Liver (tissue), 9 donors: ENCODE results near the gene COPZ1. TPM values are rescaled to one million over a fixed set of nuclear protein-coding genes. Genes with fewer than 3 reads are reported as not detected.

Experiments
- DNase-seq: peaks from one replicate; pipeline ENCODE4 v3.0.0-alpha.2; 2017; ENCODE audit warnings: low spot score
- H3K27ac ChIP-seq, 2 donors: one replicate each; pipeline ENCODE4 v1.7.0; 2013; ENCODE audit warnings: inconsistent platforms in 2 of 2, low read length in 2 of 2, control low read depth in 1 of 2, low read depth in 1 of 2, mild to moderate bottlenecking in 1 of 2
- H3K27me3 ChIP-seq, 4 donors: one replicate each; pipeline versions ENCODE4 v1.6.1 to v1.7.0; 2013; ENCODE audit warnings: low read length in 3 of 4, inconsistent platforms in 1 of 4, mild to moderate bottlenecking in 1 of 4, moderate library complexity in 1 of 4; ENCODE audit not compliant: control insufficient read depth in 4 of 4, insufficient read depth in 4 of 4
- H3K36me3 ChIP-seq, 4 donors: one replicate each; pipeline versions ENCODE4 v1.6.1 to v1.7.0; 2013; ENCODE audit warnings: low read length in 3 of 4, mild to moderate bottlenecking in 3 of 4, low read depth in 1 of 4, moderate library complexity in 1 of 4; ENCODE audit not compliant: control insufficient read depth in 4 of 4, insufficient read depth in 3 of 4
- H3K4me1 ChIP-seq, 4 donors: one replicate each; pipeline versions ENCODE4 v1.6.1 to v1.7.0; 2013; ENCODE audit warnings: low read length in 3 of 4, mild to moderate bottlenecking in 3 of 4, moderate library complexity in 1 of 4; ENCODE audit not compliant: control insufficient read depth in 4 of 4, insufficient read depth in 4 of 4
- H3K4me3 ChIP-seq, 3 donors: one replicate each; pipeline versions ENCODE4 v1.6.1 to v1.7.0; 2013; ENCODE audit warnings: low read length in 3 of 3, control low read depth in 1 of 3, low read depth in 1 of 3, mild to moderate bottlenecking in 1 of 3
- H3K9ac ChIP-seq, 2 donors: one replicate each; pipeline ENCODE4 v1.7.0; 2013; ENCODE audit warnings: low read length in 2 of 2, mild to moderate bottlenecking in 2 of 2, moderate library complexity in 2 of 2, control low read depth in 1 of 2, low read depth in 1 of 2
- H3K9me3 ChIP-seq, 4 donors: one replicate each; pipeline versions ENCODE4 v1.6.1 to v1.7.0; 2013; ENCODE audit warnings: low read length in 3 of 4; ENCODE audit not compliant: control insufficient read depth in 4 of 4
- ATF3 ChIP-seq: IDR thresholded peaks from 2 replicates; pipeline ENCODE4 v1.6.1; 2016; ENCODE audit warnings: antibody characterized with exemption
- EGR1 ChIP-seq, 2 donors: IDR thresholded peaks; 2 replicates each; pipeline ENCODE4 v1.6.1; 2016 to 2018; ENCODE audit warnings: antibody characterized with exemption in 2 of 2, low read depth in 2 of 2
- FOXA1 ChIP-seq: IDR thresholded peaks from 2 replicates; pipeline ENCODE4 v1.6.1; 2016; ENCODE audit warnings: antibody characterized with exemption
- FOXA2 ChIP-seq: IDR thresholded peaks from 2 replicates; pipeline ENCODE4 v1.6.1; 2016; ENCODE audit warnings: antibody characterized with exemption
- GABPA ChIP-seq, 2 donors: IDR thresholded peaks in 1 of 2; conservative IDR thresholded peaks in 1 of 2; 2 replicates each; pipeline ENCODE4 v1.6.1; 2016; ENCODE audit warnings: antibody characterized with exemption in 2 of 2, mild to moderate bottlenecking in 1 of 2, moderate library complexity in 1 of 2
- HNF4G ChIP-seq: IDR thresholded peaks from 2 replicates; pipeline ENCODE4 v1.6.1; 2016; ENCODE audit warnings: antibody characterized with exemption
- MAX ChIP-seq: IDR thresholded peaks from 2 replicates; pipeline ENCODE4 v1.6.1; 2016; ENCODE audit warnings: antibody characterized with exemption
- RAD21 ChIP-seq, 2 donors: IDR thresholded peaks; 2 replicates each; pipeline ENCODE4 v1.6.1; 2016; ENCODE audit warnings: antibody characterized with exemption in 2 of 2, mild to moderate bottlenecking in 2 of 2
- REST ChIP-seq: IDR thresholded peaks from 2 replicates; pipeline ENCODE4 v1.6.1; 2016; ENCODE audit warnings: antibody characterized with exemption, mild to moderate bottlenecking
- SP1 ChIP-seq: IDR thresholded peaks from 2 replicates; pipeline ENCODE4 v1.6.1; 2018; ENCODE audit warnings: antibody characterized with exemption, mild to moderate bottlenecking
- TAF1 ChIP-seq: conservative IDR thresholded peaks from 2 replicates; pipeline ENCODE4 v1.6.1; 2016; ENCODE audit warnings: antibody characterized with exemption, mild to moderate bottlenecking
- YY1 ChIP-seq: IDR thresholded peaks from 2 replicates; pipeline ENCODE4 v1.6.1; 2016; ENCODE audit warnings: antibody characterized with exemption, mild to moderate bottlenecking
- WGBS: extraction: QIAGEN DNeasy Blood & Tissue Kit; methylation state at CpG from one replicate; pipeline ENCODE4 v1.1.7; 2013; 5-methylcytosine and 5-hydroxymethylcytosine counted together
- polyA plus RNA-seq, 2 donors: library from polyadenylated mRNA; stranded (reverse) in 1 of 2; unstranded in 1 of 2; fragments of 200-250 nt in 1 of 2; fragments of >200 nt in 1 of 2; fragmentation: Nextera tagmentation in 1 of 2; extraction: Ambion mirVana in 1 of 2; gene quantifications; one replicate each; pipeline versions ENCODE4 v1.2.1 to v1.2.3, GENCODE V29; 2013 to 2015
- total RNA-seq, 2 donors: library from RNA; depleted of rRNA; stranded (reverse); fragments of >200 nt; gene quantifications; one replicate each; pipeline ENCODE4 v1.2.3, GENCODE V29; 2014
- TF ChIP-seq, protein P1 (sequence below): IDR thresholded peaks from 2 replicates; pipeline ENCODE4 v1.6.1; 2016; ENCODE audit warnings: antibody characterized with exemption
- TF ChIP-seq, protein P2 (sequence below): fragments of 150-350 bp; IDR thresholded peaks from 2 replicates; pipeline ENCODE4 v1.5.1; 2017; ENCODE audit warnings: improper control_type of control experiment, low read depth, low read length; ENCODE audit not compliant: missing input control
- donor health status: healthy.
- donor health status: healthy.
- donor health status: healthy.
- donor health status: healthy.
- donor health status: healthy.

COPZ1 gene
- total and polyA plus RNA-seq, 4 donors = 54.6 to 92.6 (median 79.8) TPM

- no peaks in the 10 kb centered on the region for H3K9me3 ChIP-seq
- no peak overlapping the region for H3K9ac ChIP-seq
- no peak for TF ChIP-seq ATF3
- no peak for TF ChIP-seq TAF1
- no peak for TF ChIP-seq FOXA2
- no peak for TF ChIP-seq YY1
- TF ChIP-seq, protein P1, sequence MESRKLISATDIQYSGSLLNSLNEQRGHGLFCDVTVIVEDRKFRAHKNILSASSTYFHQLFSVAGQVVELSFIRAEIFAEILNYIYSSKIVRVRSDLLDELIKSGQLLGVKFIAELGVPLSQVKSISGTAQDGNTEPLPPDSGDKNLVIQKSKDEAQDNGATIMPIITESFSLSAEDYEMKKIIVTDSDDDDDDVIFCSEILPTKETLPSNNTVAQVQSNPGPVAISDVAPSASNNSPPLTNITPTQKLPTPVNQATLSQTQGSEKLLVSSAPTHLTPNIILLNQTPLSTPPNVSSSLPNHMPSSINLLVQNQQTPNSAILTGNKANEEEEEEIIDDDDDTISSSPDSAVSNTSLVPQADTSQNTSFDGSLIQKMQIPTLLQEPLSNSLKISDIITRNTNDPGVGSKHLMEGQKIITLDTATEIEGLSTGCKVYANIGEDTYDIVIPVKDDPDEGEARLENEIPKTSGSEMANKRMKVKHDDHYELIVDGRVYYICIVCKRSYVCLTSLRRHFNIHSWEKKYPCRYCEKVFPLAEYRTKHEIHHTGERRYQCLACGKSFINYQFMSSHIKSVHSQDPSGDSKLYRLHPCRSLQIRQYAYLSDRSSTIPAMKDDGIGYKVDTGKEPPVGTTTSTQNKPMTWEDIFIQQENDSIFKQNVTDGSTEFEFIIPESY = no peak
- no peak for TF ChIP-seq GABPA (IDR thresholded peaks at IDR 0.05 in 1 of 2, conservative IDR thresholded peaks at IDR 0.05 in 1 of 2)
- no peak for TF ChIP-seq EGR1 (IDR thresholded peaks at IDR 0.05; ENCODE audit: low read depth in 2 of 2)
- TF ChIP-seq REST = no peak
- no peak for TF ChIP-seq SP1
- no peak for TF ChIP-seq FOXA1
- no peak for TF ChIP-seq HNF4G
- no peak for TF ChIP-seq MAX
- TF ChIP-seq, protein P2, sequence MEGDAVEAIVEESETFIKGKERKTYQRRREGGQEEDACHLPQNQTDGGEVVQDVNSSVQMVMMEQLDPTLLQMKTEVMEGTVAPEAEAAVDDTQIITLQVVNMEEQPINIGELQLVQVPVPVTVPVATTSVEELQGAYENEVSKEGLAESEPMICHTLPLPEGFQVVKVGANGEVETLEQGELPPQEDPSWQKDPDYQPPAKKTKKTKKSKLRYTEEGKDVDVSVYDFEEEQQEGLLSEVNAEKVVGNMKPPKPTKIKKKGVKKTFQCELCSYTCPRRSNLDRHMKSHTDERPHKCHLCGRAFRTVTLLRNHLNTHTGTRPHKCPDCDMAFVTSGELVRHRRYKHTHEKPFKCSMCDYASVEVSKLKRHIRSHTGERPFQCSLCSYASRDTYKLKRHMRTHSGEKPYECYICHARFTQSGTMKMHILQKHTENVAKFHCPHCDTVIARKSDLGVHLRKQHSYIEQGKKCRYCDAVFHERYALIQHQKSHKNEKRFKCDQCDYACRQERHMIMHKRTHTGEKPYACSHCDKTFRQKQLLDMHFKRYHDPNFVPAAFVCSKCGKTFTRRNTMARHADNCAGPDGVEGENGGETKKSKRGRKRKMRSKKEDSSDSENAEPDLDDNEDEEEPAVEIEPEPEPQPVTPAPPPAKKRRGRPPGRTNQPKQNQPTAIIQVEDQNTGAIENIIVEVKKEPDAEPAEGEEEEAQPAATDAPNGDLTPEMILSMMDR = no peak
- no peak for TF ChIP-seq RAD21 (IDR thresholded peaks at IDR 0.05)
- H3K27ac ChIP-seq = no peak overlapping the region
- H3K4me3 ChIP-seq = no peak overlapping the region
- H3K36me3 ChIP-seq = peaks cover 0 to 13% (median 7%) of the 10 kb centered on the region in 4 donors
- H3K4me1 ChIP-seq = peaks cover 0 to 3% (median 1%) of the 10 kb centered on the region in 4 donors
- DNase-seq = no peak
- WGBS = 76% methylated on average over 7 of the region's 7 CpGs
- no peaks in the 10 kb centered on the region for H3K27me3 ChIP-seq
Measured at GRCh38 chr12:54390176-54390667, 65.3 kb downstream of the COPZ1 start.
